ENCODE data around the gene COL8A1.

DNA sequence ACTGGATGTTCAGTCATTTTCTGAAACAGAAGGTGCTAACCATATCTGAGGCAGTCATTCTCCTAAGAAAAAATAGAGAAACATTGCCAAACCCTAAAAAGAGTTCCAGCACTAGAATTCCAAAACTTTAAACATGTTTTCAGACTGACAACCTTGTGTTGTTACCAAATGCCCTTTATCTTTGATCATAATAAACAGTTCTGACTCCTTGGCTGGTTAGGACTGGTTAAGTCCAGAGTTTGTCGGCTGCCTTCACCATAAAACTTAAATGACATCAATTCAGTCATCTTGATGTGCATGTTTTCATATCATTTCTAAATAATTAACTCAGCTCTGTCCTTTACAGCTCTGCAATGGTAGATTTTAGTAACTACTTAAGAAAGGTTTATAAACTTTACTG, 68.0 kb downstream of the COL8A1 start:
- TF ChIP-seq, protein P1, sequence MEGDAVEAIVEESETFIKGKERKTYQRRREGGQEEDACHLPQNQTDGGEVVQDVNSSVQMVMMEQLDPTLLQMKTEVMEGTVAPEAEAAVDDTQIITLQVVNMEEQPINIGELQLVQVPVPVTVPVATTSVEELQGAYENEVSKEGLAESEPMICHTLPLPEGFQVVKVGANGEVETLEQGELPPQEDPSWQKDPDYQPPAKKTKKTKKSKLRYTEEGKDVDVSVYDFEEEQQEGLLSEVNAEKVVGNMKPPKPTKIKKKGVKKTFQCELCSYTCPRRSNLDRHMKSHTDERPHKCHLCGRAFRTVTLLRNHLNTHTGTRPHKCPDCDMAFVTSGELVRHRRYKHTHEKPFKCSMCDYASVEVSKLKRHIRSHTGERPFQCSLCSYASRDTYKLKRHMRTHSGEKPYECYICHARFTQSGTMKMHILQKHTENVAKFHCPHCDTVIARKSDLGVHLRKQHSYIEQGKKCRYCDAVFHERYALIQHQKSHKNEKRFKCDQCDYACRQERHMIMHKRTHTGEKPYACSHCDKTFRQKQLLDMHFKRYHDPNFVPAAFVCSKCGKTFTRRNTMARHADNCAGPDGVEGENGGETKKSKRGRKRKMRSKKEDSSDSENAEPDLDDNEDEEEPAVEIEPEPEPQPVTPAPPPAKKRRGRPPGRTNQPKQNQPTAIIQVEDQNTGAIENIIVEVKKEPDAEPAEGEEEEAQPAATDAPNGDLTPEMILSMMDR (IDR thresholded peaks at IDR 0.05), result no peak
- TF ChIP-seq POLR2A (IDR thresholded peaks at IDR 0.05), result no peak
- no peak for TF ChIP-seq POLR2AphosphoS5 (IDR thresholded peaks at IDR 0.05)

Measured in stomach (tissue), 4 donors.